DMS79 treated with DMSO at 0.1 percent for 48 hours (cell line): ENCODE results near the gene NAGLU.

ENCODE experiments used
- DNase-seq: peaks from one replicate; lab custom pipeline; 2025; lab: John Stamatoyannopoulos, UW

NAGLU gene

GRCh38 chr17:42536048-42536371, at the start of gene NAGLU:
NAGLU (plus strand) TSS chr17:42536241; CDS start chr17:42536273, 32 bp downstream.
- DNase-seq: peak; percentile 82

- DNase-seq: no peak
These were observed 48.0 kb upstream of the NAGLU start for GRCh38 chr17:42488032-42488431.

- DNase-seq: no peak
These were observed 42.7 kb upstream of the NAGLU start for GRCh38 chr17:42493319-42493718.

- no peak for DNase-seq
These were observed 41.4 kb upstream of the NAGLU start for GRCh38 chr17:42494673-42495072.

- no peak for DNase-seq
These were observed 37.2 kb upstream of the NAGLU start for GRCh38 chr17:42498828-42499227.

GRCh38 chr17:42502091-42502490, 34.0 kb upstream of the NAGLU start:
- DNase-seq: no peak

GRCh38 chr17:42502926-42503325, 33.1 kb upstream of the NAGLU start:
- no peak for DNase-seq

- DNase-seq: no peak
These were observed 28.4 kb upstream of the NAGLU start for GRCh38 chr17:42507671-42508070.

- DNase-seq: no peak
These were observed 27.4 kb upstream of the NAGLU start for GRCh38 chr17:42508426-42509165.

- no peak for DNase-seq
These were observed 26.6 kb upstream of the NAGLU start for GRCh38 chr17:42509409-42509808.

GRCh38 chr17:42509841-42510240, 26.2 kb upstream of the NAGLU start:
- no peak for DNase-seq

- DNase-seq: no peak
These were observed 23.8 kb upstream of the NAGLU start for GRCh38 chr17:42512246-42512645.

GRCh38 chr17:42512733-42513251, 23.2 kb upstream of the NAGLU start:
- no peak for DNase-seq

GRCh38 chr17:42513686-42514085, 22.4 kb upstream of the NAGLU start:
- no peak for DNase-seq

- DNase-seq: no peak
These were observed 21.8 kb upstream of the NAGLU start for GRCh38 chr17:42514279-42514678.

GRCh38 chr17:42514867-42515266, 21.2 kb upstream of the NAGLU start:
- no peak for DNase-seq

- no peak for DNase-seq
These were observed 18.5 kb upstream of the NAGLU start for GRCh38 chr17:42517516-42517915.

GRCh38 chr17:42518046-42518754, 17.8 kb upstream of the NAGLU start:
- DNase-seq: no peak

- DNase-seq: no peak
These were observed 17.1 kb upstream of the NAGLU start for GRCh38 chr17:42518755-42519545.

- DNase-seq: no peak
These were observed 16.2 kb upstream of the NAGLU start for GRCh38 chr17:42519546-42520491.

GRCh38 chr17:42520540-42520951, 15.5 kb upstream of the NAGLU start:
- DNase-seq: no peak

- no peak for DNase-seq
These were observed 15.0 kb upstream of the NAGLU start for GRCh38 chr17:42521036-42521435.
